Limb (tissue), 2 donors: Measurements from ENCODE around the gene ECE2.
"Not testable (repeated sequence)": the region's sequence is repeated elsewhere in the genome, so short reads cannot be mapped to it uniquely, and the experiment has no call there.

Experiments
- DNase-seq, 2 donors: peaks; one replicate each; pipeline ENCODE4 v3.0.0-alpha.2; 2016; ENCODE audit errors: extremely low spot score in 2 of 2

Gene ECE2

GRCh38 chr3:184335661-184336546 lies 60.1 kb downstream of the ECE2 start:
- peak; percentile 87 to 96 for DNase-seq

- peak; percentile 61 to 69 for DNase-seq
These were observed 61.0 kb downstream of the ECE2 start for GRCh38 chr3:184336547-184337398.

DNA sequence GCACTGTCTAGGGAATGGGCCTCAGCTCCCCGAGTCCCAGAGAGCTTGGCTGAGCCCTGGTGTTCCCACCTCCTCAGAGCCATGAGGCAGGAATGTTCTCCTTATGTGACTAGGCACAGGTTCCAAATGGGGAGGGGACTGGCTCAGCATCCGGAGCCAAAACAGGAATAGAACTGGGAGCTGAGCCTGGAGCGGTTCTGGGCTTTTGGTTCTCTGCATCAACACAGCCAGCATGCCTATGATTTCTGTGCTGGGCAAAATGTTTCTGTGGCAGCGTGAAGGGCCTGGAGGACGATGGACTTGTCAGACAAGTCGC lies 61.5 kb downstream of the ECE2 start, which contains the start of gene FAM131A:
FAM131A (plus strand) TSS at position 202 of the 316 bp plus-strand sequence; CDS start at position 233, 31 bp downstream.
- DNase-seq, result peak; percentile 46 to 72

DNA sequence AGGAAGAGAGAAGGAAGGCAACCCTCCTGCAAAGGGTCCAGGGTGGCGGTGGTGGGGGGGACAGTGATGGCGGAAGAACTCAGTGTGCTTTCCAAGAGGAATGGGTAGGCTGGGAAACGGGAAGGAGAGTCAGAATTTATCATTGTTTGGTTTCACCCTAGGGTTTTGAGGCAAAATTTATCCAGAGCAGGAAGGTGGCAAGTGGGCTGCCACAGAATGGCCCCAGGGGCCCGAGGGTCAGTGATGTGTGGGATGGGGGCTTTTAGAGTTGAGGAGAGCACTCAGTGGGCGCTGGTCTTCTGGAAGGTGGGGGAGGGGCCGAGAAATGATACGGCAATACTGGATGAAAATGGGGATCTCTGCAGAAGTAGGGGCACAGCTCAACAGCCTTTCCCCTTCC lies 62.2 kb downstream of the ECE2 start:
- no peak for DNase-seq

- DNase-seq, result peak; percentile 83 to 95
These were observed 62.7 kb downstream of the ECE2 start for GRCh38 chr3:184338511-184338945.

GRCh38 chr3:184339001-184339400 lies 63.2 kb downstream of the ECE2 start:
- DNase-seq, result no peak

DNA sequence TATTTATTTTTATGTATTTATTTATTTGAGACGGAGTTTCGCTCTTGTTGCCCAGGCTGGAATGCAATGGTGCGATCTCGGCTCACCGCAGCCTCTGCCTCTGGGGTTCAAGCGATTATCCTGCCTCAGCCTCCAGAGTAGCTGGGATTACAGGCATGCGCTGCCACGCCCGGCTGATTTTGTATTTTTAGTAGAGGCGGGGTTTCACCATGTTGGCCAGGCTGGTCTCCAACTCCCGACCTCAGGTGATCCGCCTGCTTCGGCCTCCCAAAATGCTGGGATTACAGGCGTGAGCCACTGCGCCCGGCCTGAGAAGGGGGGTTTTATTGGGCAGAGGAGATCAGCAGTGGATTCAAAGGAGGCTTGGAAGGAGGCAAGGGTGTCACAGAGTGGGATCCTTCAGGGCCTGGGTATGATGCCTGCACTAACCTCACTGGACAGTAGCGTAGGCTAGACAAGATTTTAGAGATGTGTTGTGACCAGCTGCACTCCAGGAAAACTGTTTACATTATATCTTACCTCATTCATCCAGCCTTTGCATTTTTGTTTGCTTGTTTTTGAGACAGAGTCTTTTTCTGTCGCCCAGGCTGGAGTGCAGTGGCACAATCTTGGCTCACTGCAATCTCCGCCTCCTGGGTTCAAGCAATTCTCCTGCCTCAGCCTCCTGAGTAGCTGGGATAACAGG lies 63.8 kb downstream of the ECE2 start:
- DNase-seq, result not testable (repeated sequence)

DNA sequence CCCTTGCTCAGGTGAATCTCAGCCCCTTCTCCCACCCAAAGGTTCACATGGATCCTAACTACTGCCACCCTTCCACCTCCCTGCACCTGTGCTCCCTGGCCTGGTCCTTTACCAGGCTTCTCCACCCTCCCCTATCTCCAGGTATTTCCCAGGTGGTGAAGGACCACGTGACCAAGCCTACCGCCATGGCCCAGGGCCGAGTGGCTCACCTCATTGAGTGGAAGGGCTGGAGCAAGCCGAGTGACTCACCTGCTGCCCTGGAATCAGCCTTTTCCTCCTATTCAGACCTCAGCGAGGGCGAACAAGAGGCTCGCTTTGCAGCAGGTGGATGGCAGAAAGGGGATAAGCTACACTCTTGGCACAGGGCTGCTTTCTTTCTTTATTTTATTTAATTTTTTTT lies 66.1 kb downstream of the ECE2 start:
- no peak for DNase-seq
